ENCODE measurements around the gene PCED1A. TPM values are rescaled to one million over a fixed set of nuclear protein-coding genes. Genes with fewer than 3 reads are reported as not detected.

The PCED1A gene
- total RNA-seq, 2 experiments from 2014 or later: 44.6 to 44.8 TPM

- Mint-ChIP-seq H3K4me3 (no peak overlapping the region), H3K36me3 (ENCODE audit: low read depth) (peaks cover 1% of the 10 kb centered on the region), H3K27ac (no peak overlapping the region), H3K9me3 (no peaks in the 10 kb centered on the region), H3K27me3 (ENCODE audit: low read depth) (peaks cover 46% of the 10 kb centered on the region), H3K4me1 (ENCODE audit: low read depth) (peaks cover 22% of the 10 kb centered on the region)
- CTCF ChIA-PET: interaction anchor here (0.5 to 0.9 kb wide), 2 partner anchors 18 to 132 kb away, joined by 3 to 4 read pairs; no protein-coding TSS in a partner anchor
- intact Hi-C loops (cut with micrococcal nuclease): no loop called here
- no peak for DNase-seq
These were observed 42.2 kb downstream of the PCED1A start for GRCh38 chr20:2798095-2798805.

DNA sequence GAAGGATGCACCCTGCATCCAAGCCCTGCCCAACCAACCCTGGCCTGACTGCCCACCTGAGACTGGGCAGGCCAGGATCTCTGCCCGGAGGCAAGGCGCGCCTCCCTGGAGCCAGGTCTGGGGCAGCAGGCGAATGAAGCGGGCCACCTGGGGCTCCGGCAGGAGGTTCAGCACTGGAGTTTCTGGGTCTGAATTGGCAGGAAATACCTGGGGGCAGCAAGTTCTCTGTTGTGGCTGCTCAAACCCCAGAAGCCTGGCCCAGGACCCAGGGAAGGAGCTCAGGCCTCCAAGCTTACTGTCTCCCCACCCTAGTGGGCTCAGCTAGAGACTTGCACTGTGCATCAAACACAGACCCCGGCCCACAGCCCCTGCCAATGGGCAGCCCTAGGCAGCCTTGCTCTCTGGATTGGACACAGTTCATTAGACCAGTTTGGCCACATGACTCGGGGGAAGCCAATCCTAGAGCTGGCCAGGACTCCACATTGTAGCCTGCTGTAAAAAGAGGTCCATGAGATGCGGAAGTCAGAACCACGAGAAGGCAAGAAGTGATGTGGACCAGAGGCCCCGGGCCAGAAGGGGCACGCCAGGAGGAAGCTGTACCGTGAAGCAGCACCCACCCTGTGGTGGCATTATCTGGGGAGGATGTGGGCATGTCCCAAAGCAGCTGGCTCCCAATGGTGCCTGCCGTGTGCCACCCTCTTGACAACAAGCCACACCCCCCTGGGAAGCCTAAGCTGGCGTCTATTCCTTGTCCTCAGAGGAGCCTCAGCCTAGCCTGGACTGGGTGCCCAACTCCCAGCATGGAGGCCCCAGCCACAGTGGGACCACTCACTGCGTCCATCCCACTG, 43.1 kb downstream of the PCED1A start:
- DNase-seq: no peak
- Mint-ChIP-seq H3K4me1 (ENCODE audit: low read depth) (peaks cover 22% of the 10 kb centered on the region), H3K4me3 (no peak overlapping the region), H3K27ac (no peak overlapping the region), H3K9me3 (no peaks in the 10 kb centered on the region), H3K27me3 (ENCODE audit: low read depth) (peaks cover 43% of the 10 kb centered on the region), H3K36me3 (ENCODE audit: low read depth) (peaks cover 1% of the 10 kb centered on the region)
- intact Hi-C loops (cut with micrococcal nuclease): no loop called here
- CTCF ChIA-PET: interaction anchor here (0.9 kb wide), 1 partner anchor 131 kb away, joined by 3 read pairs; no protein-coding TSS in a partner anchor

DNA sequence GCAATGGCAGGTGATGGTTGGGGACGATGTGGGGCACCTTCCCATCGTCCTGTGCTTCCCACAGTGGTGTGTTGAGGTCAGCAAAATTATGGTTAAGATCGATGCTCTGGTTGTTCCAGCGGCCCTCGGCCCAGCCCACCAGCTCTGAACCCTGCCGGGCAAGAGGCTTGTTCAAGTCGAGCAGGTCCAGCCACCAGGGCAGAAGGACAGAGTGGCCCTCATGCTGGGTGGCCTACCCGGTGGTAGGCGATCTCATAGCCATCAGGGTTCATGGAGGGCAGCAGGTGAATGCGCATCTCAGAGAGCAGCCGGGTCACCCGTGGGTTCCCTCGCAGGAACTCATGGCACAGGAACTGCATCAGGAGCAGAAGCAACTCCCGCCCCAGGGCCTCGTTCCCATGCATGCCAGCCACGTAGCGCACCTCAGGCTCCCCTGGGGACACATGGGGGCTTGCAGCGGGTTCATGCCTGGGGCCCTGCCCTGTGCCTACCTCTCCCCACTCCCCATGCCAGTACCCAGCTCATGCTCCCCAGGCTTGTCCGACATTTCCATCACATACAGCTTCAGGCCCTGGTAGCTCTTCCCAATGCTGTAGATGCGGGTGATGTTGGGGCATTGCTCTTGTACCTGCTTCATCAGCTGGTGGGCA, 44.3 kb downstream of the PCED1A start:
- intact Hi-C loops (cut with micrococcal nuclease): no loop called here
- DNase-seq: no peak
- CTCF ChIA-PET: no interaction called here
- Mint-ChIP-seq H3K9me3 (no peaks in the 10 kb centered on the region), H3K36me3 (ENCODE audit: low read depth) (peaks cover 1% of the 10 kb centered on the region), H3K4me3 (no peak overlapping the region), H3K27me3 (ENCODE audit: low read depth) (peaks cover 37% of the 10 kb centered on the region), H3K4me1 (ENCODE audit: low read depth) (peaks cover 19% of the 10 kb centered on the region), H3K27ac (no peak overlapping the region)

GRCh38 chr20:2795451-2795850, 45.0 kb downstream of the PCED1A start:
- Mint-ChIP-seq H3K27ac (no peak overlapping the region), H3K4me1 (ENCODE audit: low read depth) (peaks cover 13% of the 10 kb centered on the region), H3K9me3 (no peaks in the 10 kb centered on the region), H3K4me3 (no peak overlapping the region), H3K36me3 (ENCODE audit: low read depth) (peaks cover 1% of the 10 kb centered on the region), H3K27me3 (ENCODE audit: low read depth) (peaks cover 31% of the 10 kb centered on the region)
- CTCF ChIA-PET: no interaction called here
- no peak for DNase-seq
- intact Hi-C loops (cut with micrococcal nuclease): no loop called here

DNA sequence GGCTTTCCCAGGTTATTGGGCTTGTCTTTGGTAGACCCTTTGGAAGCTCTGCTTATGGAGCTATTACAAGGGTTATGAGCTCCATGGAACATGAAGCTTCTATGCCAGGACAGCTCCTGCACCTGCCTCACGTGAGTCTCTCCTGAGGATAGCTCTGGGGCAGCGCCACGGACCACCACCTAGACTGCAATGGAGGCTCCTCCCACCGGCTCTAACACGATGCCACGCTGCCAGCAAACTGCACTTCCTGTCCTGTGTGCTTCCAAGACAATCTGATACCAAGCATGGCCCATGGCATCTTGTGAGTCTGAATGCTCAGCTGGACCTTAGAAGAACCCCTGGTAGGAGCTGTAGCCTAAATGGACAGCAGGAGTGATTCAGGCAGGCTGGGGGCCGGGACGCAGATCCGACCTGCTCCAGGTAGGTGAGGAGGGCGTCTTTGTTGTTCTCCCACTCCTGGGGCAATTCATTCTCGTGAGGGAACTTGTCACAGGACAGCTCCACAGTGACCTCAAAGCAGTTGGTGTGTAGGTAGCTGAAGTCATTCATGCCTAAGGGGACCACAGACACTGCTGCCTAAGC, 45.5 kb downstream of the PCED1A start:
- CTCF ChIA-PET: interaction anchor here (0.5 to 0.7 kb wide), 3 partner anchors 13 to 342 kb away, joined by 3 to 8 read pairs (median 4); no protein-coding TSS in a partner anchor
- H3K4me1 Mint-ChIP-seq (ENCODE audit: low read depth): peaks cover 11% of the 10 kb centered on the region
- H3K9me3 Mint-ChIP-seq: no peaks in the 10 kb centered on the region
- no peak overlapping the region for H3K27ac Mint-ChIP-seq
- intact Hi-C loops (cut with micrococcal nuclease): no loop called here
- no peak for DNase-seq
- peaks cover under 1% of the 10 kb centered on the region for H3K36me3 Mint-ChIP-seq (ENCODE audit: low read depth)
- H3K27me3 Mint-ChIP-seq (ENCODE audit: low read depth): peaks cover 29% of the 10 kb centered on the region
- H3K4me3 Mint-ChIP-seq: no peak overlapping the region

DNA sequence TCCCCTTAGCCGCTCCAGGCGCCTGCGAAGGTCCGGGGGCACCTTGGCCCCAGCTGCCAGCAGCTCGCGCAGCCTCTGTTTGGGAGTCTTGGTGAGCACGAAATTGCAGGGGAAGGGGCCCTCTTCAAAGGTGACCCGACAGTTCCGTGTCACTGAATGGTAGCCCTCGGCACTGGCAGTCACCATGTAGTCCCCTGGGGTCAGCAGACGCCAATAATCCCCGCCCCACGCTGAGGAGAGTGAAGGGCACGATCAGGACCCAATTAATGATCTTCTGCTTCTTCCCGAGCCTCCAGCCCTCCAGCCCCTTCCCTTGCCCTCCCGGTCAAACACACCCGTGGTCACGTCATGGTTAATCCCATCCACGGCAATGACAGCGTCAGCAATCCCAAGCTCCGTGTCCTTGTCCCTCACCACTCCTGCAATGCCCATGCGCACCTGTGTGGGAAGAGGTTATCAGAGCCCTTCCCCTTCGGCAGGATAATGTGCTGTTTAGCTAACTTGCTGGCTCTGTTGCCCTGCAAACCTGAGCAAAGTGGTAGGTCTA, 46.2 kb downstream of the PCED1A start:
- Mint-ChIP-seq H3K27ac (no peak overlapping the region), H3K4me1 (ENCODE audit: low read depth) (peaks cover 4% of the 10 kb centered on the region), H3K9me3 (no peaks in the 10 kb centered on the region), H3K4me3 (no peak overlapping the region), H3K27me3 (ENCODE audit: low read depth) (peaks cover 22% of the 10 kb centered on the region), H3K36me3 (ENCODE audit: low read depth) (no peaks in the 10 kb centered on the region)
- intact Hi-C loops (cut with micrococcal nuclease): no loop called here
- CTCF ChIA-PET: interaction anchor here (0.6 to 0.7 kb wide), 2 partner anchors 14 to 20 kb away, joined by 4 to 8 read pairs; no protein-coding TSS in a partner anchor
- no peak for DNase-seq

- intact Hi-C loops (cut with micrococcal nuclease): no loop called here
- H3K4me3 Mint-ChIP-seq: no peak overlapping the region
- no peaks in the 10 kb centered on the region for H3K36me3 Mint-ChIP-seq (ENCODE audit: low read depth)
- H3K27me3 Mint-ChIP-seq (ENCODE audit: low read depth): peaks cover 16% of the 10 kb centered on the region
- CTCF ChIA-PET: no interaction called here
- no peak overlapping the region for H3K27ac Mint-ChIP-seq
- no peaks in the 10 kb centered on the region for H3K9me3 Mint-ChIP-seq
- DNase-seq: no peak
- no peaks in the 10 kb centered on the region for H3K4me1 Mint-ChIP-seq (ENCODE audit: low read depth)
These were observed 47.0 kb downstream of the PCED1A start for GRCh38 chr20:2793471-2793870.

Other genes with a start within 250 kb of the PCED1A start
- 100 to 1,000 TPM; 385 to 405 TPM for gene NOP56, start 188.0 kb downstream of the PCED1A start, total RNA-seq
- gene IDH3B, start 176.4 kb downstream of the PCED1A start, total RNA-seq: 100 to 1,000 TPM; 123 to 125 TPM
- 1 to 10 TPM; 3.2 to 3.5 TPM for gene EBF4, start 147.9 kb downstream of the PCED1A start, total RNA-seq
- gene CPXM1, start 40.0 kb downstream of the PCED1A start, total RNA-seq: 1 to 10 TPM; 2.0 to 2.2 TPM
- gene C20orf141, start 25.7 kb downstream of the PCED1A start, total RNA-seq: not detected
- not detected for gene TMEM239, start 24.3 kb downstream of the PCED1A start, total RNA-seq
- 10 to 100 TPM; 39.0 to 42.0 TPM for gene VPS16, start 90 bp upstream of the PCED1A start, total RNA-seq
- 10 to 100 TPM; 31.7 to 32.7 TPM for gene PTPRA, start 32.8 kb upstream of the PCED1A start, total RNA-seq
- gene GNRH2, start 203.0 kb upstream of the PCED1A start, total RNA-seq: not detected
- gene MRPS26, start 205.4 kb upstream of the PCED1A start, total RNA-seq: 10 to 100 TPM; 50.0 to 52.4 TPM
- not detected for gene OXT, start 231.0 kb upstream of the PCED1A start, total RNA-seq
- gene AVP, start 244.1 kb upstream of the PCED1A start, total RNA-seq: not detected